A673 (cell line): ENCODE data around the gene GAS6. TPM values are rescaled to one million over a fixed set of nuclear protein-coding genes. Genes with fewer than 3 reads are reported as not detected.

ENCODE experiments used
- BruUV-seq: library from RNA; stranded (reverse); fragments of 400-500 nt; replicated peaks from 2 replicates; lab custom pipeline; 2021; lab: Mats Ljungman, UMichigan
- CTCF ChIA-PET: fragments of 300-600 bp; sonication (Branson Sonifier 250); formaldehyde crosslinking; loops from one replicate; lab custom pipeline; 2022; ENCODE audit warnings: antibody characterized with exemption; lab: Charles Lee
- POLR2A ChIA-PET: fragments of 300-600 bp; sonication (Branson Sonifier 250); formaldehyde crosslinking; loops from one replicate; lab custom pipeline; 2022; ENCODE audit warnings: antibody characterized with exemption; ENCODE audit not compliant: low non-redundant PET; lab: Charles Lee
- DNase-seq: peaks from one replicate; pipeline ENCODE4 v3.0.0-alpha.2; 2015; ENCODE audit warnings: low spot score
- H3K27ac ChIP-seq: fragments of 200-600 bp; sonication (generic); 2 replicates; pipeline ENCODE4 v1.5.1; 2016; ENCODE audit warnings: mixed run types, low read depth, mild to moderate bottlenecking, mixed read lengths, antibody characterized with exemption, low read length; ENCODE audit not compliant: poor library complexity, severe bottlenecking
- H3K27me3 ChIP-seq: fragments of 200-600 bp; sonication (generic); replicated peaks from 2 replicates; pipeline ENCODE4 v1.6.1; 2017; ENCODE audit warnings: mixed run types, low read depth, mild to moderate bottlenecking, mixed read lengths, antibody characterized with exemption, low read length; ENCODE audit not compliant: insufficient read depth, poor library complexity
- H3K36me3 ChIP-seq: fragments of 200-600 bp; sonication (generic); 2 replicates; pipeline ENCODE4 v1.6.1; 2016; ENCODE audit warnings: mixed run types, mild to moderate bottlenecking, mixed read lengths, antibody characterized with exemption, low read length; ENCODE audit not compliant: insufficient read depth, poor library complexity, severe bottlenecking
- H3K4me1 ChIP-seq: fragments of 200-600 bp; sonication (generic); 2 replicates; pipeline ENCODE4 v1.6.1; 2017; ENCODE audit warnings: mixed run types, mild to moderate bottlenecking, mixed read lengths, antibody characterized with exemption, low read length; ENCODE audit not compliant: insufficient read depth, poor library complexity, severe bottlenecking
- H3K4me3 ChIP-seq: fragments of 200-600 bp; sonication (generic); 2 replicates; pipeline ENCODE4 v1.5.1; 2016; ENCODE audit warnings: low read depth, mixed run types, mild to moderate bottlenecking, mixed read lengths, low read length; ENCODE audit not compliant: poor library complexity, severe bottlenecking
- H3K9me3 ChIP-seq: fragments of 200-600 bp; sonication (generic); 2 replicates; pipeline ENCODE4 v1.6.1; 2016; ENCODE audit warnings: mixed run types, low read depth, mild to moderate bottlenecking, mixed read lengths, antibody characterized with exemption, low read length; ENCODE audit not compliant: poor library complexity, severe bottlenecking
- EZH2 ChIP-seq: fragments of 200-600 bp; sonication (generic); IDR thresholded peaks from 2 replicates; pipeline ENCODE4 v1.6.1; 2017; ENCODE audit warnings: borderline replicate concordance, low read depth, mild to moderate bottlenecking, mixed read lengths, antibody characterized with exemption, low read length; ENCODE audit not compliant: poor library complexity, severe bottlenecking
- intact Hi-C: fragments of 100-400 bp; cut with micrococcal nuclease; formaldehyde crosslinking; loops from one replicate; pipeline ENCODE4 v1.10.0; 2022; ENCODE audit not compliant: unreplicated experiment
- total RNA-seq: library from RNA; stranded (reverse); gene quantifications from 2 replicates; pipeline ENCODE4 v1.2.3, GENCODE V29; 2021
- TF ChIP-seq, protein P1 (sequence below): fragments of 300-800, 200-600 bp; sonication (generic); conservative IDR thresholded peaks from 2 replicates; pipeline ENCODE4 v1.5.1; 2017; ENCODE audit warnings: low read depth, mild to moderate bottlenecking, antibody characterized with exemption, low read length, moderate library complexity, mixed read lengths

Gene GAS6
- total RNA-seq, 1 experiment from 2014 or later: 0.67 TPM

DNA sequence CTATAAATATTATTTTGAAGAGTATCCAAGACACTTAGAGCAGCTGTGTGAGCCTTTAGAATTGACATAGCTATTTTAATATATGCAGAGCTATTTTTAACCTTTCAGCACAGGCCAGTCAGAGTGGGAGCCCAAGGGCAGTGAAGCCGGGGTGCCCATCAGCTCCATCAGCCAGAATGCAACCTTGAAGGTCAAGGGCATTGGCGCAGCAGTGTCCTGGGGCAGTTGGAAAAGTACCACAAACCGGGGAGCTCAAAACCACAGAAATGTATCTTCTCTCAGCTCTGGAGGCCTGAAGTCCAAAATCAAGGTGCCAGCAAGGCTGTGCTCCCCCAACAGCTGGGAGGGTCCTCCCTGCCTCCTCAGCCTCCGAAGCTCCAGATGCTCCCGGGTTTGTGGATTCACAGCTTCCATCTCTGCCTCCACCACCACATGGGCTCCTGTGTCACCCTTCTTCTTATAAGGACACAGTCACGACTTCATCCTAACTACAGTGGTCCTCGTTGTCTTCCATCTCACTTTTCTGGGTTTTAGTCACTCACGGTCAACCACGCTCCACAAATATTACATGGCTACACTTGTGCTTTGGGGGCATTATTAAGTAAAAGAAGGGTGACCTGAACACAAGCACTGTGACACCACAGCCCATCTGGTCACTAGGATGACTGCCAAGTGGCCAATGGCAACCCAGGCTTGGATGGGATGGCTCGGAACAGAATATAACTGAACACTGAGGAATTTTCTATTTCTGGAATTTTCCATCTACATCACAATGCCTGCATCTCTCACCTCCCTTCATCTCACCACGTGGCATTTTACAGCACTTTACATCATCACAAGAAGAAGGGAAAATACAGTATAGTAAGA, 15.9 kb upstream of the GAS6 start:
- ChIA-PET POLR2A (no interaction called here), CTCF (no interaction called here)
- peaks cover 6% of the 10 kb centered on the region for H3K4me1 ChIP-seq
- H3K4me3 ChIP-seq: no peak overlapping the region
- no peak for TF ChIP-seq EZH2
- TF ChIP-seq, protein P1, sequence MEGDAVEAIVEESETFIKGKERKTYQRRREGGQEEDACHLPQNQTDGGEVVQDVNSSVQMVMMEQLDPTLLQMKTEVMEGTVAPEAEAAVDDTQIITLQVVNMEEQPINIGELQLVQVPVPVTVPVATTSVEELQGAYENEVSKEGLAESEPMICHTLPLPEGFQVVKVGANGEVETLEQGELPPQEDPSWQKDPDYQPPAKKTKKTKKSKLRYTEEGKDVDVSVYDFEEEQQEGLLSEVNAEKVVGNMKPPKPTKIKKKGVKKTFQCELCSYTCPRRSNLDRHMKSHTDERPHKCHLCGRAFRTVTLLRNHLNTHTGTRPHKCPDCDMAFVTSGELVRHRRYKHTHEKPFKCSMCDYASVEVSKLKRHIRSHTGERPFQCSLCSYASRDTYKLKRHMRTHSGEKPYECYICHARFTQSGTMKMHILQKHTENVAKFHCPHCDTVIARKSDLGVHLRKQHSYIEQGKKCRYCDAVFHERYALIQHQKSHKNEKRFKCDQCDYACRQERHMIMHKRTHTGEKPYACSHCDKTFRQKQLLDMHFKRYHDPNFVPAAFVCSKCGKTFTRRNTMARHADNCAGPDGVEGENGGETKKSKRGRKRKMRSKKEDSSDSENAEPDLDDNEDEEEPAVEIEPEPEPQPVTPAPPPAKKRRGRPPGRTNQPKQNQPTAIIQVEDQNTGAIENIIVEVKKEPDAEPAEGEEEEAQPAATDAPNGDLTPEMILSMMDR: no peak
- H3K9me3 ChIP-seq: no peaks in the 10 kb centered on the region
- DNase-seq: no peak
- no peaks in the 10 kb centered on the region for H3K36me3 ChIP-seq
- no peak overlapping the region for H3K27ac ChIP-seq
- H3K27me3 ChIP-seq: peaks cover 1% of the 10 kb centered on the region
- BruUV-seq: no TSS peak
- intact Hi-C loops: no loop called here

DNA sequence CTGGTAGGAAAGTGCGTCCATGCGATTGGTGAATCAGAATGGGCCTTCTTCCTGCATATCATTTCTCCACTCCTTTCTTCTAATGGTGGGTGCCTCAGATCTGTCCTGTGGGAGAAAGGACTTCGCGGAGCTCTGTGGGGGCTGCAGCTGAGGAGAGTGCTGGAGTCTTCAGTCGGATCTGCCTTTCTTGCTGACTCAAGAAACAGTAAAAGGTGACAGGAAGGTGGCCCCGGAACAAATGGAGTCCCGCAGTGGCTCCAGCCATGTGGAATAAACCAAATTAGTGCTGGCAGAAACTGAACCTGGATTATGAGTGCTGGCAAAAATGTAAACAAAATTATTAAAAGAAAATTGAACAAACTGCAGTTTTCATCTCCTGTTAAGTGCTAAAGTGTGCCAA, 15.1 kb upstream of the GAS6 start:
- ChIA-PET CTCF (no interaction called here), POLR2A (no interaction called here)
- no peak overlapping the region for H3K4me3 ChIP-seq
- H3K9me3 ChIP-seq: no peaks in the 10 kb centered on the region
- intact Hi-C loops: no loop called here
- no peaks in the 10 kb centered on the region for H3K27me3 ChIP-seq
- no TSS peak for BruUV-seq
- H3K36me3 ChIP-seq: no peaks in the 10 kb centered on the region
- no peak for DNase-seq
- TF ChIP-seq, protein P1: no peak
- TF ChIP-seq EZH2: no peak
- no peak overlapping the region for H3K27ac ChIP-seq
- H3K4me1 ChIP-seq: peaks cover 6% of the 10 kb centered on the region

GRCh38 chr13:113877149-113877990, 13.5 kb upstream of the GAS6 start:
- no peak for DNase-seq
- H3K27ac ChIP-seq: no peak overlapping the region
- POLR2A ChIA-PET: no interaction called here
- CTCF ChIA-PET: no interaction called here
- no peaks in the 10 kb centered on the region for H3K36me3 ChIP-seq
- peaks cover 6% of the 10 kb centered on the region for H3K4me1 ChIP-seq
- H3K27me3 ChIP-seq: peaks cover 11% of the 10 kb centered on the region
- peaks cover 4% of the 10 kb centered on the region for H3K9me3 ChIP-seq
- TF ChIP-seq, protein P1: no peak
- TF ChIP-seq EZH2: no peak
- H3K4me3 ChIP-seq: no peak overlapping the region
- intact Hi-C loops: no loop called here
- no TSS peak for BruUV-seq
